Measurements from ENCODE around the gene ARNT2. TPM values are rescaled to one million over a fixed set of nuclear protein-coding genes. Genes with fewer than 3 reads are reported as not detected.
A peak's percentile ranks its signal among the peaks of the same experiment; 100 is the strongest.

Gene ARNT2
- polyA plus RNA-seq, 4 donors, result 54.3 to 67.1 (median 59.2) TPM

DNA sequence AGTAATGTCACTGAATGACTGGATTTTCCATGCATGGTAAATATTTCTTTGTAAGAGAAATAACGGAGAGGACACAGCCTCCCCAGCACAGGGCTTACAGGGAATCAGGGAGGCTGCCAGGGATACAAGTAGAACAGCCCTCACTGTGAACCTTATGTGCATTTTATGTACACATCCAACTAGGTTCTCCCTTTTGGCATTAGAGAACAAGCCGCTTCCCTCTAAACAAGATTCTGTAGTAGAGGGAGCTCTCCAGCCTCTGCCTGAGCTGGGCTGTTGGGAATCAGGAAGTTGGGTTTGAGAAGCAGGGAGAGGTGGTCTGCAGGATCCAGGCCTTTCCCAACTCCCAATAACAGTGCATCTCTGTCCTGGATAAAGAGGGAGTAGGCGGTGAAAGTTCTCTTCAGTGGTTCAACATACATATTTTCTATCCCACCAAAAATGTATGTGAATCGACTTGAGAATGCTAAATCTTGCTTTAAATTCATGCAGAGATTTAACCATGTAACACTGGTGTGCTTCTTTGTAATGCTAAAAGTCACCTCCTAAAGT, 83.7 kb downstream of the ARNT2 start:
- DNase-seq (ENCODE audit: low read depth in 4 of 4, low spot score in 2 of 4), result no peak

DNA sequence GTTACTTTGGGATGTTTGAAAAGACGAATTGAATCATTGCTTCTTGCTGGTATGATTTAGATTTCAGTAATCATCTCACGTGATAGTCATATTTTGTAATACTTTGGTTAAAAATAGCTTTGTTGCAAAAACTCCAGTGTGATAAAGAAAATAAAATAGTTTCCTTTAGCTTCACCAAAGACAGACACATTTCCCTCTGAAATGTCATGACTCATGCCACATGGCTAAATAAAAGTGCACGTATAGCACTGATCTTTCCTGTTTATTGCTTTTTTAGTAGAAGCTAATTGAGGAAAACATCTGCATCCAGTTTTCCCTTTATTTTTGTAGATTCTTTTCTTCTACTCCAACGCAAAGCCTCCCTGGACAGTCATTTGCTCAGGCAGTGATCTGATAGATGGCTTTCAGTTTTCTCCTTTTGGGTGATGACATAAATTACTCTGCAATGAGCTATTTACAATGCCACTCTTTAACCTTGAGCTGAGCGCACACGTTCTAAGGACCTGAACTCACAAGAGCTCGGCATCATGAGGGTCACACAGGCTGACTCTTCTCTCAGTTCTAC, 84.9 kb downstream of the ARNT2 start:
- no peak for DNase-seq (ENCODE audit: low read depth in 4 of 4, low spot score in 2 of 4)

DNA sequence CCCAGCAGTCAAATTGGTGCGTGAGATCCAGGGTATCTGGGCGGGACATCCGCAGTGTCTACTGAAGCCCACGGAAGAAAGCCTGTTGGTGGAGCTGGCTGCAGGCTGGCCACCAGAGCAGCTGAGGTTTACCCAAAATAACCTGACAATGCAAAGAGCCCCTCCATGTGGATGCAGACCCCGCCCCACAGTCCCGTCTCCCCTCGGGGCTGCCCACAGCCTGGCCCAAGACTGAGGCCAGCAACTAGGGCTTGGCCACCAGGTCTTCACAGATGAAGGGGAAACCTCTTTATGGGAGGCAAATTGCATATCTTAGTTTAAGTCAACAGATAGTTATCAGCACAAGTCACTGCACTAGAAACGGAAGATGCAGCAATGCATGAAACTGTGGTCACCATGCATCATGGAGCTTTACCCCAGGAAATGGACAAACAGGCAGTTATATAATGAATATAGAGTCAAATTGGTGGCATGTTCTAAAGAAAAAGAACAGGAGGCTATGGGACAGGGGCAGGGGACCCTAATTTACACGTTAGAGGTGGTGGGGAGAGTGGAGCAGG, 86.3 kb downstream of the ARNT2 start:
- DNase-seq (ENCODE audit: low read depth in 4 of 4, low spot score in 2 of 4), result no peak

DNA sequence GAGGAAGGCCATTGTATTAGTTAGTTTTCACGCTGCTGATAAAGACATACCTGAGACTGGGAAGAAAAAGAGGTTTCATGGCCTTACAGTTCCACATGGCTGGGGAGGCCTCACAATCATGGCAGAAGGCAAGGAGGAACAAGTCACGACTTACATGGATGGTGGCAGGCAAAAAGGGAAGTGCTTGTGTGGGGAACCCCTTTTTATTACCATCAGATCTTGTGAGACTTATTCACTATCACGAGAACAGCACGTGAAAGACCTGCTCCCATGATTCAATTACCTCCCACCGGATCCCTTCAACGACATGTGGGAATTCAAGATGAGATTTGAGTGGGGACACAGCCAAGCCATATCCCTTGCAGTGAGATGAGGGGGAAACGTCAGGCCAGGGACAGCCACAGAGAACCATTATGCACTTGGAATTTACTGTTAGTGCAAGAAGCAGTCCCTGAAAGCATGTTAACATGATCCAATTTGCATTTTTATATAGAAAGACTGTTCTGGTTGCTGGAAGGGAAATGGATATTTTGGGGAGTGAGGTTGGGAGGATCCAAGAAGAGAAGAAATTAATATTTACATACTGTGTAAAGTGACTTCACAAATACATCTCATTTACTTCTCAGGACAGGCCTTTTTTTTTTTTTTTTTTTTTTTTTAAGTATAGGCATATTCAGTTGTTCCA, 87.1 kb downstream of the ARNT2 start:
- DNase-seq (ENCODE audit: low read depth in 4 of 4, low spot score in 2 of 4), result no peak

DNA sequence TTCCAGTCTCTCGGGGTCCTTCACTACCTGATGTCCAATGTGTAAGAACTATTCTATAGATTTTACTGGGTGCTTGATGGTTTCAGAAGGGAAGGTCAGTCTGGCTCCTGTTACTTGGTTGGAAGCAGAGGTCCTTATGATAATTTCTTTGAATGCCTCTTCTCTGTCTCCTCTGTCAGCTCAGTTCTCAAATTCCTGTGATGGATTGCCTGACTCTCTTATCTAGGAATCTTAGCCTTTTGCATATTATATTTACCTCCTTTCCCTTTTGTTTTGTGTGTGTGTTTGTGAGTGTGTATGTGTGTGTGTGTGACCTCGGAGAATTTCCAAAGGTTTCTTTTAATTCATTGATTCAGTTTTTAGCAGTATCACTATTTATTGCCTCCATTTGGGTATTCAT, 88.2 kb downstream of the ARNT2 start:
- DNase-seq (ENCODE audit: low read depth in 4 of 4, low spot score in 2 of 4), result no peak

DNA sequence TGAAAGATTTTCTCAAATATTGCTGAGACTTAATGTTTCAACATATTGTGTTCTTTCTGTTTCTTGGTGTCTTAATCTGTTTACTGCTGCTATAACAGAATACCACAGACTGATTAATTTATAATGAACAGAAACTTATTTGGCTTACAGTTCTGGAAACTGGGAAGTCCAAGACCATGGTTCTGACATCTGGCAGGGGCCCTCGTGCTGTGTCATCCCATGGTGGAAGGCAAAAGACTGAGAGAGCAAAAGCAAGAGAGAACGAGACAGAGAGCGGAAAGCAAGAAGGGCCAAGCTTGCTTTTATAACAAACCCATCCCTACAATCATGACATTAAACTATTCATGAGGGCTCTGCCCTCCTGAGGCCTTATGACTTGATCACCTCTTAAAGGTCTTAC, 88.7 kb downstream of the ARNT2 start:
- no peak for DNase-seq (ENCODE audit: low read depth in 4 of 4, low spot score in 2 of 4)

DNA sequence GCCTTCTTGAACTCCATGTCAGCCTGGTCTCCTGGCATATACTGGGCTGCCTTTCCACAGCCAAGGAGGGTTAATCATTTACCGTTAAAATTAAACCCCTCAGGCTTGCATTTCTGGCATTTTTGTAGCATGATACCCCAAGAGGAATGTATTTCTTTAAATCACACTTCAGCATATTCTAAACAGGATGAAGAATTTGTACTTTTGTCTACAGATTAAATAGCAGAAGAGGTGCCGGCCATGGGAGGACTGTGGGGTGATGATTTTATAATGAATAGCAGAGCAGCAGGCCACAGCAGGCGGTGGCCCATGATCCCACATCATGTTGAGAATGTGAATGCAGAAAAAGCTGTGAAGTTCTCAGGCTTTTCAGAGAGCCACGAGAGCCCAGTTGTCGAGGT, 90.2 kb downstream of the ARNT2 start:
- peak in 1 of 4 donors; percentile 58 for DNase-seq (ENCODE audit: low read depth in 4 of 4, low spot score in 2 of 4)

DNA sequence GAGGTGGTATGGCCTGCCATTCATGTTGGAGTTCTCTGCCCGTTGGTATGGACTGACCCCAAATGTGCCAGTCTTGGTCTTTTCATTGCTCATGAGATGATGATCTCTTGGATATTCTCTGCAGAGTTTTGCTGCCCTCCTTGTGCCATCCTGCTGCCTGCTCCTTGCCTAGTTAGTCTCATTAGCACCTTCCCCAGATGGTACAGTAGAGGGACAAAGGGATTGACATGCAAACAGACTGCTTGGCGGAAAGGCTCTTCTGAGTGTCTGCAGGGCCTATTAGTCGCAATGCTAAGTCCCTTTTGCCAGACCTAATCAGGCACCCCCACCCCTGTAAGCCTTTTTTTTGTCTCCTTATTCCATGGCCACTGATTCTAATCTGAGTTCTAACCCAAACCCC, 90.6 kb downstream of the ARNT2 start:
- DNase-seq (ENCODE audit: low read depth in 4 of 4, low spot score in 2 of 4), result no peak

DNA sequence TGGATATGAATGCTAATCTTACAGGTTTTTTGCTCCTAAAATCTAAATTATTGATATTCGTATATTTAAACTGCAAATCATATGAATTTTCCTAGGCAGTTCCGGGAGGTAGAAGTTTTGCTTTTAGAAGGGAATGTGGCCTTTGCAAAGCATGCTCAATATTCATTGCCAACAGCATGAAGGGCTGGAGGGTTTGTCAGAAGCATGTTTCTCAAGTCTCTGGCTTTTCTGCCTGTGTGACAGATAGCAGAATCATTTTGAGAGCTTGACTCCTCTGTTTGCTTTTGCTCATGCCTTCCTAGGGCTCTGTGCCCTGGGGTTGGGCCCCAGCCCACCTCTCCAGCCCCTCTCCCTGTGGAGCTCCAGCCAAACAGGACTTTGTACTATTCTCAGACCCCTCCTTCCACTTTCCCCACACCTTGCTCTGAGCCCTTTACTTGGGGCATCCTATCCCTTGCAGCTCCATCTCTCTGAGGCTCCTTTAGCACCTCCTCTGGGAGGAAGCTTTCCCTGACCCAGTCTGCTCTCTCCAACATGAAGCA, 91.3 kb downstream of the ARNT2 start:
- DNase-seq (ENCODE audit: low read depth in 4 of 4, low spot score in 2 of 4), result no peak

DNA sequence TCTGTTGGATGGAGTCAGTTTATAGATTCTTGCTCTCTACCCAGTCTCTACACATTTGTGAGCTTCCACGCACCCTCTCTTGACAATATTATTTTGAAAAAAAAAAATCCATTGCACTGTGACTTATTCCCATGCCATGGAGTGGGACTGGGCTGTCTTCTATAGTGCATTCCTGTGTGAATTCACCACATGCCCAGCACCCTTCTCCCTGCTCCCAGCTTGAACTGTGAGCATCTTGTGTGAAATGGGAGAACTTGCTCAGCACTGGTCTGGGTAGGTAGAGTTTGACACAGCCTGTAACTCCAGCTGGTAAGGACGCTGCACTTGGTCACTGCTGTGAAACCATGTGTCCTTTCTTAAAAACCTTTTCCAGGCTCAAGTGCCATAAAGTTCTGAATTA, 91.9 kb downstream of the ARNT2 start:
- no peak for DNase-seq (ENCODE audit: low read depth in 4 of 4, low spot score in 2 of 4)

DNA sequence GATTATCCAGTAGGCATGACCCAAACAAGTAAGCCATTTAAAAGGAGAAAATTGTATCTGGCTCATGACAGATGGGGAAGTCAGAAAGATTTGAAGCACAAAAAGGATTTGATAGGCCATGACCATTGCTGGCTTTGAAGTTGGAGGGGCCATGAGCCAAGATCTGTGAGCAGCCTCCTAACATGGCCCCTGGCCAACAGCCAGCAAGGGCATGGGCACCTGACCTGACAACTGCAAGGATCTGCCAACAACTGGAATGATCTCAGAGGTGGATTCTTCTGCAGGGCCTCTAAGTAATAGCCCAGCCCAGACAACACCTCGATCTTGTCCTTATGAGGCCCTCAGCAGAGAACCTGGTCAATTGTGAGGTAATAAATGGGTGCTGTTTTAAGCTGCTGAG, 93.0 kb downstream of the ARNT2 start:
- no peak for DNase-seq (ENCODE audit: low read depth in 4 of 4, low spot score in 2 of 4)

DNA sequence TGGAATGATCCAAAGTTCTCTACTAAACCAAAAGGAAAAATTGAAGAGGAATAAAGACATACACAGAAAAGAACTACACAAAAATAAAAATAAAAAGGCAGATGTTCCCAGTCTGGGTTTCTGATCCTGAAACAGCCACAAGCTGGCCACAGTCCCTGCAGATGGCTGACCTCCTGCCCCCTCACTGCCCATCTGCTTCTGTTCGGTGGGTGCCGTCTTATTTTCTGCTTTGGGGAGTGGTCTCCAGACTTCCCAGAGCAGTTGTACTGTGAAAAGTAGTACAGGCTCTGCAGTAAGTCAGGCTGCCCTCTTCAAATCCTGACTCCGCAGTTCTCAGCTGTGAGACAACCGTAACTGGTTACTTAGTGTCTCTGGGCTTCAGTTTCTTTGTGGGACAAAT, 94.5 kb downstream of the ARNT2 start:
- no peak for DNase-seq (ENCODE audit: low read depth in 4 of 4, low spot score in 2 of 4)

DNA sequence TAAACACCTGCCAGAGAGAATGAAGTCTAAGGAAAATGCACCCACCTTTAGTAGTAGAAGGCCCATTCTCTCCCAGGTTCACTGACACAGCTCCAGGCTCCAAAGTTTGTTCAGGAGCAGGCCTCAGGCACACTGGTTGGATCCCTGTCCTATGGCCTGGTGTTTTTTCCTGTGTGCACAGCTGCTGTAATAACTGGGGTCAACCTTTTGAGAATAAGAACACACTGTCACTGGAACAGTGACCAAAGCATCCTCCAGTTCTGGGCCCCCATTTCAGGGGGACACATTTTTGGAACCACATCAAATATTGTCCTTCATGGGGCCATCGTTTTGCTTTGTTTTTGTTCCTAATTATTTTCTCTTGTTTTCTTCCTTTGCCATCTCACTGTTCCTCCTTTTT, 95.8 kb downstream of the ARNT2 start:
- DNase-seq (ENCODE audit: low read depth in 4 of 4, low spot score in 2 of 4), result no peak

DNA sequence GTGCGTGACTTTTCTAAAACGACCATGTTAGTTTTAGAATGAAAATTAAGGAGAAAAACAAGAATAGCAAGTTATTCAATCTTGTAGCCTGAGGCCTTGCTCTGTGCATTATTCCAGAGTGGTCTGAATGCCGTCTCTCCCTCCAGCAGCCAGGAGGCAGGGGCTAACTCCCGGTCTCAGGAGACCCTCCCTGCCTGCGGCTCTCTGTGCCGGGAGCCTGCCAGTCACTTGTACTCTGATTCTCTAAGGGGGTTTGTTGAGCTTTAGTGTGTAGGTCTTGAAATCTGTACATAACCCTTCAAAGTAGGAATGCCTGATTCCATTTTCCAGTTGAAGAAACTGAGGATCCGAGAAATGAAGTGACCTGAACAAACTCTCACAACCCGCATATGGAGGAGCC, 97.3 kb downstream of the ARNT2 start:
- DNase-seq (ENCODE audit: low read depth in 4 of 4, low spot score in 2 of 4), result no peak

DNA sequence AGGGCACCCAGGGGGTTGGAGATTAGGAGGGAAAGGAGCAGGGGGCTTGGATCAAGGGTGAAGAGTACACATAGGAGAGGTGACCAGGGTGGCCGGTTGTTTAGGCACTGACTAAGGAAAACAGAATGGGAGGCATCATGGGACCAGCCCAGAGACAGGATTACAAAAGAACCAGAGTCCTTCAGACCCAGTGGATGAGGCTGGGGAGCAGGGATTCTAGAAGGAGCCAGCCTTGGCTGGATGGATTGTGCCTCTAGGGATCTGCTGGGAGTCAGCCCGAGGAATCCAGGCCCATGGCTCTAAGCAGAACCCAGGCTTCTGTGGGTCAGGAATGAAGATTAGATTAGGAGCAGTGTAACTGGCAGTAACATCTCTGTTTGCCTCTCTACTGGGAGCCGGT, 98.6 kb downstream of the ARNT2 start:
- DNase-seq (ENCODE audit: low read depth in 4 of 4, low spot score in 2 of 4), result no peak

DNA sequence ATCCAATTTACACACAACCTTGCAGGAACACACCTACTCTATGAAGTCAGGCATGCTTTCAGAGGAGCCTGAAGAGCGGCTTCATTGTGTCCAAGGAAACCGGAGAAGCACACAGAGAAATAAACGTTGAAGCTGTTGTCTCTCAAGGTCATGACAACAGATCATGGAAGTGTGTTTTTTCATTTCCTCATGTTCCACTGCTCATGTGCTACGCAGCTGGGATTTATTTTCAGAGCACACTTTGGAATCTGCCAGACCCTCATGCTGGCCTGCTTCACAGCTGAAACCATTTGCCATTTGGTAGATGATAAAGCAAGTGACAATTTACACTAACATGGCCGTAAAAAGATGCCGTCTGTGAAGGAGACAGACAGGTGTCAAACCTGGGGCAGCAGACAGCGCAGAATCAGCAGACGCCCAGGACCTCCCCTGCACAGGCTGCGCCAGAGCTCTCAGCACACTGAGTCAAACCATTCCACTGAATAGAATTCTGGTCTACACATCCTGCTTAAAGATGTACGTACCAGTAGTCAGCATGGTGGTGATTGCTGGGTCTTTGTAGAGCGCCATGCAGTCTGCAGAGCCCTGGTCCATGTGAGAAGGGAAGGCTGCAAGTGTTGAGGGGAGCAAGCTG, 99.3 kb downstream of the ARNT2 start:
- DNase-seq (ENCODE audit: low read depth in 4 of 4, low spot score in 2 of 4), result no peak

DNA sequence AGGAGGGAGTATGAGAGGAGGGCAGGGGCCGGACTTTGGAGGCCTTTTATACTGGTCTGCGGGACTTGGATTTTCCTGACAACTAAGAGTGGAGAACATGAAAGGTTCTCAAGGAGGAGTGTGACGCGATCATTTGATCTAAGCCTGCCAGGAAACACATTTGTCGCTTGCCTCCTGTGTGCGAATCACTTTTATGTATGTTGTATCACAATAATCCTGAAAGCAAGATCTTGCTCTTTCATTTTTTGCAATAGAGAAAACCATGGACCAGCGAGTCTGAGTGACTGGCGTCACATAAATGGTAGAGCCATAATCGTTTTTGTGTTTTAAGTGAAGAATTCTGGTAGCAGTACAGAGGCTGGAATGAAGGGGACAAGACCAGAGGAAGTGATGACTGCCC, 100.7 kb downstream of the ARNT2 start:
- no peak for DNase-seq (ENCODE audit: low read depth in 4 of 4, low spot score in 2 of 4)

DNA sequence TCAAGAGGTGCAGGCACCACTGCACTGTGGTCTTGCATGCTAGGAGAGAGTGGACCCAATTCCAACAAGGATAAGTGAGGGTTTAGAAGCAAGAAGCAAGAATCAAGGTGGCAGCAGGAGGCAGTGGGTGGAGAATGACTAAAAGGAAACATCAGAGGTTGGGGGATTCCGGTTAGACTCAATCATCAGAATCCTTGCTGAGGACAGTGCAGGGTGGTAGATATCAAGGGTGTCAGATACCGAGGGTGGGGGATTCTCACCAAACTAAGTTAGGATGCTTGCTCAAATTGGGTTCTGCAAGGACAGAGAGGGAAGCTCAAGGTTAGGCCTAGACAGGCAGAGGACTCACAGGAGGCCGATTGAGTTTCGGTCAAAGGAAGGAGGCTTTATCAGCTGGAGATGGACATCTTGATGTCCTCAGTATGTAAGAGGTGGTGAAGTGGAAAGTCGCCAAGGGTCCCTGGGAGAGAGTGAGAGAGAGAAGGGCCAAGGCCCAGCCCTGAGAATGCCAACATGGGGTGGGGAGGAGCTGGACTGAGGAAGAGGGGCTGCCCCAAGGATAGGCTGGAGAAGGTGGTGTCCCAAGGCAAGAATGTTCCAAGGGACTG, 102.2 kb downstream of the ARNT2 start:
- DNase-seq (ENCODE audit: low read depth in 4 of 4, low spot score in 2 of 4), result no peak

DNA sequence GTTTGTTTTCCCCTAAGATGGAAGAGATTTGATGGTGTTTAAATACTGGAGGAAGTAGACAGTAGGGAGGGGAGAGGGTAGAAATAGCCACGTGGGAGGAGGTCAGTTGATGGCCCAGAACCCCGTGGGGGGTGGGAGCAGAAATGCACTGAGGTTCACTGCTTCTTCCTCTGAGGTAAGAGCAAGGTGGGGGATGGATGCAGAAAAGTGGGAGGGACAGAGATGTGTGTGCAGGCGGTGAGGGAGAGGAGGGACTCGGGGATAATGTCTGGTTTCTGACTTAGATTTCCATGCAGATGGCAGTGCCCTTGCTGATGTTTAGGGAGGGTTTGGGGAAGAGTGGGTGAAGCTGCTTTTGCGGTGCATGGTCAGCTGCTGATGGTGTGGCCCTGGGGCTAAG, 102.9 kb downstream of the ARNT2 start:
- DNase-seq (ENCODE audit: low read depth in 4 of 4, low spot score in 2 of 4), result no peak

DNA sequence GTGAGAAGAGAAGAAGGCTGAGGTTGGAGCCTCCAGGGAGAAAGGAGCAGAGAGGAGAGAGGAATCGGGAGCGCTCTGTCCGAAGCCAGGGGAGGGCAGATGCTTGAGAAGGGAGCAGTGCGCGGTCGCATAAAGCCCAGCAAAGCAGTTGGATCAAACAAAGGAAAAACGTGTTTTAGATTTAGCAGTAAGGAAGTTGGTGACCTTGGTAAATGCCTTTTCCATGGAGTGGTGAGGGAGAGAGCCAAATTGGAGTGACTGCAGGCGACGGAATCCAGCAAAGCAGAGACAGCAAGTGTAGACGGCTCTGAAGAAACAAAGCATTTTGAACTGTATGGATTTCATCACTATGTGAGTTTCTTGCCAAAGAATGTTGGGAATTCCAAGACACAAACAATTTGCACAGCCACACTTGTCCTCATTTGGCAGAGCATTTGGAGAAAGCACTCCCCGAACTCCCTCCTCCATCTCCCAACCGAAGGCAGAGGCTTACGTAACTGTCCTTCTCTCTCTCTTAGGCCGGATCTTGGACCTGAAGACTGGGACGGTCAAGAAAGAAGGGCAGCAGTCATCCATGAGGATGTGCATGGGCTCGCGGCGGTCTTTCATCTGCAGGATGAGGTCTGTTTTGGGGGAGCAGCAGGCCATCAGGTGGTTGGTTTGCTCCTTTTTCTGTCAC, 103.6 kb downstream of the ARNT2 start:
- no peak for DNase-seq (ENCODE audit: low read depth in 4 of 4, low spot score in 2 of 4)

DNA sequence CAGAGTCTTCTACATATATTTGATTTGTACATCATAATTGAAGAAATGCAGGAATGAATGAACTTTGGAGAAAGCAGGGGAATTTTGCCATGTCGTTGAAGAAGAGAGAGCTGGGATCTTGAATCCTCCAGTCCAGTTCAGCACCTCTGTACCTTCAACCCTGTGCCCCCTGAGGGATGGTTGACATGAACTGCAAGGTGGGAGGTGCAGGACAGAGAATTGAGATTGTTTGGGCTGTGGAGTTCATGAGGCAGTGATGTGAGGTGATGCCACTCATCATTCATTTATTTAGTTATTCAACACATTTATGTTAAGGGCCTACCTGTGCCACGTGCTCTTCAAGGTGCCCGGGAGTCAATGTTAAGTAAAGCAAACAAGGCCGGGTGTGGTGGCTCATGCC, 104.6 kb downstream of the ARNT2 start:
- no peak for DNase-seq (ENCODE audit: low read depth in 4 of 4, low spot score in 2 of 4)
